GM18858 (cell line): Measurements from ENCODE around the gene MED25.
"Not testable (repeated sequence)": the region's sequence is repeated elsewhere in the genome, so short reads cannot be mapped to it uniquely, and the experiment has no call there.

Experiments
- ATAC-seq: cut with Tn5 transposase; IDR thresholded peaks from one replicate; pipeline ENCODE4 v1.9.1; 2021; ENCODE audit not compliant: unreplicated experiment

MED25 gene

DNA sequence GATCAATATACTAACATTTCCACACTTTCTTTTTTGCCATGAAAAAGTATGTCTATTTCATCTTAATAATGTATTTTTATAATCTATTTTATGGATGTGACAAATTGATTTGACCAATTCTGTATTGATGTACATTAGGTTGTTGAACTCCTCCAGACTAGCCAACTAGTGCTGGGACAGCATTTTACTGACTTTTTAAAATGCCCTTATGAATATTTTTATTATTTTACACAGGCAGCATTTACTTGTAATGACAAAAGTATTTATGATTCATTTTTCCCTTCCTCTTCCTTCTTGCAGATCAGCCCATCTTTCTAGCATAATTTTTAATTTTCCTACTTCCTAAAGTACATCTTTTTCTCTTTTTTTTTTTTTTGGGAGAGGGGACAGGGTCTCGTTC lies 4.1 kb upstream of the MED25 start:
- ATAC-seq, result no peak

DNA sequence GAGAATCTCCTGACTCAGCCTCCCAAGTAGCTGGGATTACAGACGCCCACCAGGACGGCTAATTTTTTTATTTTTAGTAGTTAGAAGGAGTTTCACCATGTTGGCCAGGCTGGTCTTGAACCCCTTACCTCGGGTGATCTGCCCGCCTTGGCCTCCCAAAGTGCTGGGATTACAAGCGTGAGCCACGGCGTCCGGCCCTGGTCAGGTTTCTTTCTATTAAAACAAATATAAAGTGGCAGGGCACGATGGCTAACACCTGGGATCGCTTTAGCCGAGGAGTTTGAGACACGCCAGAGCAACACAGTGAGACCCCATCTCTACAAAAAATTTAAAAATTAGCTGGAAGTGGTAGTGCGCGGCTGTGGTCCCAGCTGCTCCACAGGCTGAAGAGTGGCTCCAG lies 1.5 kb upstream of the MED25 start:
- ATAC-seq, result no peak

DNA sequence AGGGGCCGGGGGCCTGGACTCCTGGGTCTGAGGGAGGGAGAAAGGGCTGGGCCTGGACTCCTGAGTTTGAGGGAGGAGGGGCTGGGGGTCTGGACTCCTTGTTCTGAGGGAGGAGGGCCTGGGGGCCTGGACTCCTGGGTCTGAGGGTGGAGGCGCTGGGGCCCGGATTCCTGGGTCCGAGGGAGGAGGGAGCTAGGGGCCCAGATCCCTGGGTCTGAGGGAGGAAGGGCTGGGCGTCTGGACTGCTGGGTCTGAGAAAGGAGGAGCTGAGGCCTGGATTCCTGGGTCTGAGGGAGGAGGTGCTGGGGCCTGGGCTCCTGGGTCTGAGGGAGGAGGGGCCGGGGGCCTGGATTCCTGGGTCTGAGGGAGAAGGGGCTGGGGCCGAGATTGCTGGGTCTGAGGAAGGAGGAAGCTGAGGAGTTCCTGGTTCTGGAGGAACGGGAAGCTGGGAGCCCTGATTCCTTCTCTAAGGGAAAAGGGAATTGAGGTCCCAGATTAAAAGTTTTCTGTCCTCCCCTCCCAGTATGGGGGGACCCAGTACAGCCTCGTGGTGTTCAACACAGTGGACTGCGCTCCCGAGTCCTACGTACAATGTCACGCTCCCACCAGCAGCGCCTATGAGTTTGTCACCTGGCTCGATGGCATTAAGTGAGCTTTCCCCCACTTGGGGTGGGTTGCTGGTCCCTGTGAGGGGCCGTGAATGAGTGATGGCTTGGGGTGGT lies 721 bp downstream of the MED25 start:
- no peak for ATAC-seq

- ATAC-seq, result not testable (repeated sequence)
Measured at GRCh38 chr19:49819452-49820115, 1.5 kb downstream of the MED25 start.

DNA sequence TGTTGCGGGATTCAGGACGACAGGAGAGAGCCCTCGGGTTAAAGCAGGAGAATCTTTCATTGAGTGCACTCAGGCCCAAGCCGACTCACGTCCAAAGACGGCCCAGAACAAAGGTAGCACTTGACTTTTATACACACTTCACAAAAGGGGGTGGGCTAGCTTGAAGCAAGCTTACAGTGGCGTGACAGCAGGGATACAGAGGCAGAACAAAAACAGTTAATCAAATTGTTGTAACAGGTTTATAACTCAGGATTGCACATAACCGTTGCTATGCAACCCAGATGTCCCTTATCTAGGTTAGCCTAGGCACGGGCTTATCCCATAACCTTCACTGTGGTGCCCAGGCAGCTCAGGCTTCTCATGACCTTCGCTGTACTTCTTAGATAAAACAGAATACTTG lies 2.0 kb downstream of the MED25 start:
- no peak for ATAC-seq

- ATAC-seq, result no peak
Measured at GRCh38 chr19:49823472-49823871, 5.4 kb downstream of the MED25 start.

DNA sequence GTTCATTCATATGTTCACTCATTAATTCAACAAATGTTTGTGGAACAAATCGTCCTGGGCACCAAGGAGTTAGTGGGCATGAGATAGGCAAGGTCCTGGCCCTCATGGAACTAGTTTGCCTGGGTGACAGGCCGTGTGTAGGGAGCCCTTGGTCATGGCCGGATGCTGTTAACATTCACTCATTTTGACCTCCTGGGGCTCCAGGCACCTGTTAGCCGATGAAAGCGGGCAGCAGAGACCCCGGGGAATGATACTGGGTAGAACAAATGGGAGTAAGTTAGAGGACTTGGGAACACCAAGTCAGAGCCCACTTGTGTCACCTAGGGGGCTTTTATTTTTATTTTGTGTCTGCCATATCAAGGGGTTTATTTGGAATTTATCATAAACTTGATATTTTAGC lies 6.6 kb downstream of the MED25 start:
- ATAC-seq, result no peak

- no peak for ATAC-seq
Measured at GRCh38 chr19:49827034-49827433, 8.9 kb downstream of the MED25 start.

GRCh38 chr19:49829200-49829599 lies 11.1 kb downstream of the MED25 start:
- ATAC-seq, result no peak

GRCh38 chr19:49829721-49830120 lies 11.6 kb downstream of the MED25 start:
- no peak for ATAC-seq

DNA sequence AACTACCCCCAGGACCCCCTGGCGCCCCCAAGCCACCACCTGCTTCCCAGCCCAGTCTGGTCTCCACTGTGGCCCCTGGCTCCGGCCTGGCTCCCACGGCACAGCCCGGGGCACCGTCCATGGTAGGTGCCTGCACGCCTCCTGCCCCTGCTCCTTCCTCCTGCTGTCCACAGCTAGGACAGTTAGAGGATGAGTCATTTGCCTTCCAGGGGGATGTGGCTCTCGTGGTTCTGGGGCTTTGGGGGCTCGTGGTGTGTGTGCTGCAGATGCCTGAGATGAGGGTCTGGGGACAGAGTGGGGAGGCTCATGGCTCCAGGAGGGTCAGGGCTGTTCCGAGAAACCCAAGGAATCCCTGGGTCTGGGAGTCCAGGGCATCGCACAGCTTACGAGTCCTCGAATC lies 12.7 kb downstream of the MED25 start:
- ATAC-seq, result no peak

- no peak for ATAC-seq
Measured at GRCh38 chr19:49831592-49831991, 13.5 kb downstream of the MED25 start.

- no peak for ATAC-seq
Measured at GRCh38 chr19:49832556-49832955, 14.5 kb downstream of the MED25 start.

DNA sequence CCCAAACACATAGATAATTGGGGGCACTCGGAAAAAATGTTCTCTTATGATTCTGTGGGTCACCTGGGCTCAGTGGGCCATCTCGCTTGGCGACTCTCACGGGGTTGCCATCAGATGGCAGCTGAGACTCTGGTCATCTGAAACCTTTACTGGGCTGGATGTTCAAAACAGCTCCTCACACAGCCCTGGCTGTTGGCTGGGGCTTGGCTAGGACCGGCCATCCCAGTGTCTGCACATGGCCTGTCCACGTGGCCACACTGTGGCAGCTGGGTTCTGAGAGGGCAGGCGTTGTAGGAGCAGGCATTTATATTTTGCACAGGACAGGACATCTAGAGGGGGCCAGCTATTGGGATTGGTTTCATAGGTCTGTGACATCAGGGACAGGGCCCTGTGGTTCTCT lies 15.5 kb downstream of the MED25 start:
- ATAC-seq, result no peak

DNA sequence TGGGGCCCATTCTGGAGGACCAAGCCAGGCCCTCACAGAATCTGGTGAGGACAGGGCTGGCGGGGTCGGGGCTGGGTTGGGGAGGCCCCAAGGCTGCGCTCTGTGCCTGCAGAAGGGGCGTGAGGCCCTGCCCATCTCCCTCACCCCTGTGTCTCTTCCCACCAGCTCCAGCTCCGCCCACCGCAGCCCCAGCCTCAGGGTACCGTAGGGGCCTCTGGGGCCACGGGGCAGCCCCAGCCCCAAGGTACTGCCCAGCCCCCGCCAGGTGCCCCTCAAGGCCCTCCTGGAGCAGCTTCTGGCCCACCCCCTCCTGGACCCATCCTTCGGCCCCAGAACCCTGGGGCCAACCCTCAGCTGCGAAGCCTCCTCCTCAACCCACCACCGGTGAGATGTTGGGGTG lies 17.5 kb downstream of the MED25 start:
- no peak for ATAC-seq

- ATAC-seq, result no peak
Measured at GRCh38 chr19:49836176-49837008, 18.3 kb downstream of the MED25 start.

DNA sequence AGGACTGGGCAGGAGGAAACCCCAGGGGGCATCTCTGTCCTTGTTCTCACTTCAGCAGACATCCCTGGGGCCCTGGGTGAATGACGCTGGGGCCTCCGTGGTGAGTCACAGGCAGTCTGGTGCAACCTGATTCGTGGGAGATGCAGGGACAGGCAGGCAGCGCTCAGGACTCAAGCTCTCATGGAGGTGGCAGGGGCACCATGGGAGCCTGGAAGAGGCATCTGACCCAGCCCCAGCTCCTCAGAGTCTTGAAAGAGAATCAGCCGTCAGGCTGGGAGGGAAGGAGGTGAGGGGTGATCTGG lies 18.9 kb downstream of the MED25 start:
- no peak for ATAC-seq

DNA sequence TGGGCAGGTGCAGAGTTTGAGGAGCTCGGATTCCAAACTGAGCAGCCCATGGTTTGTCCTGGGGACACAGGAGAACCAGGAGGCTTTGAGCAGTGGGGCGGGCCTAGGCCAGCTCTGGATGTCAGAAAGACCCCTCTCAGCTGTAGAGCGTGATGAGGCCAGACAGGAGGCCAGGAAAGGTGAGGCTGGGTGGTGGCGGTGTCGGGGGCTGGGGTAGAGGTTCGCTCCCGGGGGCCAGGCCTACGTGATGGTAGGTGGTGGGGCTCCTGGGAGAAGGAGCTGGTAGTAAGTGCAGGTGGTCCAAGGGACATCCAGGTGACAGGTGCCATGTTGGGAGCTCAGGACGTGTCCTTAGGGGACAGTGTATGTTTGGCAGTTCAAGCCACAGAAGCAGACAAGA lies 19.3 kb downstream of the MED25 start:
- no peak for ATAC-seq

DNA sequence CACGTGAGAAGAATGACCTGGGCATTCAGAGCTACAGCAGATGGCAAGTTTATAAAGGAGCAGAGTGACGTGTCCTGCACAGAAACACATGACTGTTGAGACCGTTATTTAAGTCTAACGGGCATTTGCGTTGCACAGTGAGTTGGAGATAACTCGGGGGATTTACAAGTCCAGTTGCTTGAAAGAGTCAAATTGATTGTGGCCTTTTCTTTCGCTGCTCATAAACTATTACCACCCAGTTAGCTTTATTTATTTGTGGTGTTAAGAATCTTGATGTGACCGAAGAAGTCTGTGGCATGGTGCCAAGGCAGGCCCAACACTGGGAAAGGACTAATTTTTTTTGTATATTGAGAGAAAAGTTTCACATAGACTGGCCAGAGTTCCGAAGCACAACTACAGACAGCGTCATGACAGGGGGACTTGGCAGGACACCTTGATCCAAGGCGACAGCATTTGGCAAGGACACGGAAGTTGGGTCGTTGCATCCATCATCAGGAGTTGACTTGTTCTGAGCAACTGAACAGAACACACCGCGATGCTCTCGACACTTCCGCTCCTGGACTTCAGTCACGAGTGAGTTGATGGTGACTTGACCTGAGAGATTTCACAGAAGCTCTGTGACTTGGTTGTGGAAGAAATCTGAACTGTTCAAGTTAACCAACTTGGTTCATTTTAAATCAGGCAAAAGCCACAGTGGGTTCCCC lies 20.9 kb downstream of the MED25 start:
- no peak for ATAC-seq

- ATAC-seq, result no peak
Measured at GRCh38 chr19:49839713-49840112, 21.6 kb downstream of the MED25 start.

GRCh38 chr19:49840321-49840720 lies 22.2 kb downstream of the MED25 start:
- ATAC-seq, result no peak
